GM19324 (cell line): Measurements from ENCODE around the gene OR11L1.

Experiments
- ATAC-seq: cut with Tn5 transposase; IDR thresholded peaks from one replicate; pipeline ENCODE4 v1.9.1; 2021; ENCODE audit warnings: mild to moderate bottlenecking, moderate library complexity; ENCODE audit not compliant: unreplicated experiment, low FRiP score

Gene OR11L1

DNA sequence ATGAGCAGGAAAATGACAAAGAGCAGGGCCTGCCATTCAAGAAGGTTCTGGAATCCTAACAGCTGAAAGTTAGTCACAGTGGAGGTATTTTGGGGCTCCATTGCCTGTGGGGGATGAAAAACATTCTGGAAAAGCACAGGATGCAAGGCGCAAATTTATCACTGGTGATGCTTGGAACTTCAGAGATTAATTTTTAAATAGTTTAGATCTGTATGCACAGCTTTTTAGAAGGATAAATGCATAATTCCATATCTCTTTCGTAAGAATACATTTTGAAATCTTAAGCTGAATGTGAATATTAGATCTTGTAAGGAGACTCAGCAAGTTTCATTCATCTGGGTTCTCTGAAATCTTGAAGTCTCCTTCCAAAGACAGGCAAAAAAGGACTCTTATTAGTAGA lies at the start of gene OR11L1:
OR11L1 (minus strand) TSS at position 101 of the 400 bp plus-strand sequence; CDS start at position 101, 0 bp downstream.
- no peak for ATAC-seq

GRCh38 chr1:247884797-247885413 lies 43.2 kb upstream of the OR11L1 start:
- ATAC-seq: no peak

- ATAC-seq: no peak
These were observed 41.6 kb upstream of the OR11L1 start for GRCh38 chr1:247883346-247883745.

DNA sequence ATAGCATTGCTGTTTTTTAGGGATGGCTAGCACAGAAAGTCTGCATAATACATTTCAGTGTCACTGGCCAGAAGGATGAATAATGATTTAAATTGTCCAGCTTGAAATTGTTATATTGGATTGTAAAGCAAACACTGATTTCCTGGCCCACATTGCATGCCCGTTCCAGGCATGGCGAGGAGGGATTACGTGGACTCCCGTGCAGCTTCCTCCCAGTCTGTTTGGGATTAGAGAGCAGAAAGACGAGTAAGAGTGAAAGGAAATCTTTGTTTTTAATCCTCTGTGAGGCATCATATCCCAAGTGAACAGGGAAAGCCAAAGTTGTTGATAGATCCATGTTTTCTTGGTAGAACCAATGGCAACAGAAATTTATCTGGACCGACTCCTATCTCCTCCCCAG lies 23.7 kb upstream of the OR11L1 start:
- no peak for ATAC-seq

- ATAC-seq: no peak
These were observed 22.9 kb upstream of the OR11L1 start for GRCh38 chr1:247864644-247865043.

GRCh38 chr1:247862756-247863155 lies 21.1 kb upstream of the OR11L1 start:
- no peak for ATAC-seq

GRCh38 chr1:247857985-247858619 lies 16.4 kb upstream of the OR11L1 start:
- no peak for ATAC-seq

DNA sequence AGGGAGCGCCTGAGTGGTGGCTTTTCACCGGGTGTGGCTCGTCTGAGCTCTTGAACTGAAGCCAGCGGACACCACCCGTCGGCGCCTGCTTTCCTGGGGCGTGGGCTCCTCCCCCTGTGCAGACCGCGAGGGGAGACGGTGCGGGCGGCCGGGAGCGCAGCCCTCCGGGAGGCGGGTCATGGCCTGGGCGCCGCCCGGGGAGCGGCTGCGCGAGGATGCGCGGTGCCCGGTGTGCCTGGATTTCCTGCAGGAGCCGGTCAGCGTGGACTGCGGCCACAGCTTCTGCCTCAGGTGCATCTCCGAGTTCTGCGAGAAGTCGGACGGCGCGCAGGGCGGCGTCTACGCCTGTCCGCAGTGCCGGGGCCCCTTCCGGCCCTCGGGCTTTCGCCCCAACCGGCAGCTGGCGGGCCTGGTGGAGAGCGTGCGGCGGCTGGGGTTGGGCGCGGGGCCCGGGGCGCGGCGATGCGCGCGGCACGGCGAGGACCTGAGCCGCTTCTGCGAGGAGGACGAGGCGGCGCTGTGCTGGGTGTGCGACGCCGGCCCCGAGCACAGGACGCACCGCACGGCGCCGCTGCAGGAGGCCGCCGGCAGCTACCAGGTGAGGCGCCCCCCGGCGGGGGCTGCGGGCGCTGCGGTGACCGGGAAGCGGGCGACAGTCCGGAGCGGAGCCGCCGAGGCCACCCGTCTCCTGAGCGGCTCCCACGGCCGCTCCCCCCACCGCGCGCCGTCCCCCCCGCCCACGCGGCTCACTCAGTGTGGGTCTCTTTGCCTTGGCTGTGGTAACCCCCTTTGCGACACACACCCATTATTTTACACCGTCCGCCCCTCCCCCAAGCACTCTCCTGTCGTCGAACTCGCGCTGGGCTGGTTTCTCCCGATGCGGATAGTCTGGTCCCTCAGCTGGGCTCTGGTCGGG lies 15.6 kb upstream of the OR11L1 start, which contains the start of gene TRIM58:
TRIM58 (plus strand) TSS at position 119 of the 916 bp plus-strand sequence; CDS start at position 179, 60 bp downstream.
- ATAC-seq: no peak

DNA sequence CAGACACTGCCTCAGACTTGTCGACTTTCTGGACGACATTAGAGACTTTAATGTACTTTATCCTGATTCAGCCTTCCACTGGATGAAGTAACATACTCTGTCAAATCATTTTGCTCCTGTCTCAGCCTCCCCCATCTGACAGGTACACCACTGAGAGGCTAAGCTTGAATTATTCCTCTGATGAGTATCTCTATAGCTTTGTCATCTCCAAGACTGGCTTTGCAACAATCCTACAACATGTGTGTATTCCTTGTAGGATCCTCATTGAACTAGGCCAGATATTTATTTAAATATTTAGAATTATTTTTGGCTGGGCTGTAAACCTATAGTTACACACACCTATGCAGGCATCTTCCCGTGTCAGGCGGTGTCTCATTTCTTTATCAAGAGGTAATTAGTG lies 14.2 kb upstream of the OR11L1 start:
- no peak for ATAC-seq

GRCh38 chr1:247854899-247855545 lies 13.3 kb upstream of the OR11L1 start:
- ATAC-seq: no peak

- no peak for ATAC-seq
These were observed 7.9 kb upstream of the OR11L1 start for GRCh38 chr1:247849616-247850015.

- ATAC-seq: no peak
These were observed 6.7 kb upstream of the OR11L1 start for GRCh38 chr1:247848346-247848745.

GRCh38 chr1:247845693-247846017 lies 4.0 kb upstream of the OR11L1 start:
- no peak for ATAC-seq

DNA sequence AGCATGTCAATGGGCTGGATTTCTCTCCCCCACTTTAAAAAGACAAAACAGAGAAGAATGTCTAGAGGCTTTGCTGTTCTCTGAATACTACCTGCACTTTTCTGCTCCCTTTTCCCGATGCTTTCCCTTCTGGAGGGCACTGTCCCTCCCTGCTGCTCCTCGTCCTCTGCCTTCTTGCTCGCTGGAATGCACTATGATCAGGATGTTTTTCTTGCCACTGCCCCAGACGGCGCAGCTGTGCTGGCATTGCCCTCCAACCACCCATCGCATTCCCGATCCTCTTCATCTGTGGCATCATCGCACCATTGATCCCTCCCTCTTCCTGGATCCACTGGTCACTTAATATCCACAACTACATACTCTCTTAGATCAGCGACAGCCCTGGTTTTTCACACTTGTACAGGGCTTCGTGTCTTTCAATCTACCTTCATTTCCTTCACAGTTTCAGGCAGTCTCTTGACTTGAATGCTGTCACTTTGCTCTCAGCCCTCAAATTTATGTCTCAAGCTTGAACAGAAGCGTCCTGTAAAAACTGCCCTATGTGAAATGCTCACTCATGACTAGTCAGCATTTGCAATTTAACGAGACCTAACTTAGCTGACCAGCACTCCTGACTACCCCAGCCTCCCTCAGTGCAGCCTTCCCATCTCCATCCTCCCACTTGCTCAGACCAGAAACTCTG lies 3.5 kb upstream of the OR11L1 start:
- no peak for ATAC-seq

DNA sequence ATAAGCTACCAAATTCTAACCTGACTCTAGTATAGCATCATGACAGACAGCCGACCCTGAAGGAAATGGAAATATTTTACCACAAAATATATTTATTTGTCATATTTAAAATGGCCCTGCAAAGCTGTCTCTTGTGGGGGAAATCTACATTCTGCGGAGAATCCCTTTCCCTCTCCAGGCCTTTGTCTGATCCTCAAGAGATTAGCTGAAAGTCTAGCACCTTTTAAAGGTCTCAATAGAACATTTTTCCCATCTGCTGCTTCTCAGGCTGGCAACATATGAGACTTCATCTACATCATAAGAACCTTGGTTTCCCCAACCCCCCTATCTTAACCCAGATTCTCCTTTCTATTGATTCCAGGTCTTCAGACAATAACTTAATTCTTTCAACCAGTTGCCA lies 1.7 kb upstream of the OR11L1 start:
- no peak for ATAC-seq

- no peak for ATAC-seq
These were observed 878 bp downstream of the OR11L1 start for GRCh38 chr1:247840818-247841217.

- ATAC-seq: no peak
These were observed 8.1 kb downstream of the OR11L1 start for GRCh38 chr1:247833601-247834000.

DNA sequence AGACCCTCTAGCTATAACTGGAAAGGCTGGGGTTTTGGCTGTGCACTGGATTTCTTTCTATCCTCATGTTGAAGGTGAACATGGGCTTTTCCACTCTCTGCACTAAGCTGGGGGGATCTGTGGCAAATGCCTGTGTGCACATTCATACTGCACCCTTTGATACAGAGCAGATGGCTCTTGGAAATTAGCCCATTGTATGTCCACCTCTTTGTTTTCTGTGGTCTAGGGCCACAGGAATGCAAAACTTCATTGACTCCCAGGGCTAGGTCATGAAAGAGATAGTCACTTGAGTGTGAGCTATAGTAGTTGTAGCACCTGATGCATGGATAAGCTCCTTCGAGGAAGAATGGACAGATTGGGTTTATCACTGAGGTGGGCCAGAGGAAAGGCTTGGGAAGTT lies 12.0 kb downstream of the OR11L1 start:
- ATAC-seq: no peak

DNA sequence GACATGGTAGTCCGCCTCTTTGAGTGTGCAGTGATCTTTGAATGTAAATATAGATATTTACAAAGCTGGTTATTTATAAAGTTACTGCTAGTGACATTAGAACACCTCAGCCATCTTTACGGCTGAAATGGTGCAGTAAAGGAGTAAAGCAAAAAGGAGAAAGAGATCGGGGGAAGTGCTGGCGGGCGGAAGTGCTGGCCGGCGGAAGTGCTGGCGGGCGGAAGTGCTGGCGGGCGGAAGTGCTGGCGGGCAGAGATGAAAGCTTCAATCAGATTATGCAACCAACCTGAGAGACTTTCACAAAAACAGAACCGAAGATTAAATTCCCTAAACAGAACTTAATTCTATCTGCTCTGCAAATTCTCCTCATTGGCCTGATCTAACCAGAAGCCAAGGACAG lies 16.3 kb downstream of the OR11L1 start:
- ATAC-seq: no peak

GRCh38 chr1:247824023-247824422 lies 17.7 kb downstream of the OR11L1 start, which contains the start of gene OR14A16:
TSS of gene OR14A16 (minus strand) at chr1:247824119. CDS start at chr1:247815729, 8,390 bp downstream.
- ATAC-seq: no peak
